GM23338 (cell line): Measurements from ENCODE around the gene HS1BP3. TPM values are rescaled to one million over a fixed set of nuclear protein-coding genes. Genes with fewer than 3 reads are reported as not detected.

Experiments used
- ATAC-seq: fragments of 200-7000 bp; cut with Tn5 transposase; 3 replicates; pipeline ENCODE4 v1.9.1; 2020
- DNase-seq: peaks from one replicate; pipeline ENCODE4 v3.0.0-alpha.2; 2015; ENCODE audit warnings: low spot score
- H2AFZ ChIP-seq: fragments of 200-600 bp; sonication (generic); 2 replicates; pipeline ENCODE4 v1.8.0; 2016; ENCODE audit warnings: antibody characterized with exemption, mild to moderate bottlenecking, moderate library complexity
- H3F3A ChIP-seq: fragments of 200-600 bp; sonication (generic); replicated peaks from 2 replicates; pipeline ENCODE4 v1.8.0; 2017; ENCODE audit warnings: antibody characterized with exemption, mixed run types, low read depth
- H3K27ac ChIP-seq: fragments of 200-600 bp; sonication (generic); 2 replicates; pipeline ENCODE4 v1.6.1; 2016; ENCODE audit warnings: low read depth
- H3K27me3 ChIP-seq: fragments of 200-600 bp; sonication (generic); 2 replicates; pipeline ENCODE4 v1.8.0; 2016; ENCODE audit warnings: mild to moderate bottlenecking, mixed run types, moderate library complexity; ENCODE audit not compliant: insufficient read depth
- H3K36me3 ChIP-seq: fragments of 200-600 bp; sonication (generic); 2 replicates; pipeline ENCODE4 v1.8.0; 2016; ENCODE audit warnings: mild to moderate bottlenecking; ENCODE audit not compliant: insufficient read depth
- H3K4me1 ChIP-seq: fragments of 200-600 bp; sonication (generic); 2 replicates; pipeline ENCODE4 v1.8.0; 2016; ENCODE audit warnings: mild to moderate bottlenecking, moderate library complexity; ENCODE audit not compliant: insufficient read depth
- H3K4me2 ChIP-seq: fragments of 200-600 bp; sonication (generic); 2 replicates; pipeline ENCODE4 v1.7.1; 2017; ENCODE audit warnings: mixed run types
- H3K4me3 ChIP-seq: fragments of 200-600 bp; sonication (generic); 2 replicates; pipeline ENCODE4 v1.6.1; 2016; ENCODE audit warnings: mixed run types
- H3K79me2 ChIP-seq: fragments of 200-600 bp; sonication (generic); replicated peaks from 2 replicates; pipeline ENCODE4 v1.8.0; 2017; ENCODE audit warnings: mild to moderate bottlenecking; ENCODE audit not compliant: insufficient read depth
- H3K9me2 ChIP-seq: fragments of 200-600 bp; sonication (generic); 2 replicates; pipeline ENCODE4 v1.8.0; 2017; ENCODE audit not compliant: insufficient read depth
- H4K20me1 ChIP-seq: fragments of 200-600 bp; sonication (generic); replicated peaks from 2 replicates; pipeline ENCODE4 v1.8.0; 2017; ENCODE audit warnings: mild to moderate bottlenecking; ENCODE audit not compliant: insufficient read depth
- H3K27ac Mint-ChIP-seq: 2 replicates; pipeline ENCODE4 v1.8.0; 2020; ENCODE audit warnings: inconsistent platforms, mild to moderate bottlenecking, moderate library complexity, mixed read lengths
- H3K27me3 Mint-ChIP-seq: 3 replicates; pipeline ENCODE4 v1.8.0; 2022; ENCODE audit warnings: low read depth, mild to moderate bottlenecking, moderate library complexity, mixed read lengths, inconsistent platforms; ENCODE audit not compliant: insufficient read depth, poor library complexity
- H3K36me3 Mint-ChIP-seq: 3 replicates; pipeline ENCODE4 v1.8.0; 2021; ENCODE audit warnings: low read depth, mild to moderate bottlenecking, inconsistent platforms, moderate library complexity, mixed read lengths
- H3K4me1 Mint-ChIP-seq: 3 replicates; pipeline ENCODE4 v1.8.0; 2020; ENCODE audit warnings: mild to moderate bottlenecking, inconsistent platforms, mixed read lengths
- H3K4me3 Mint-ChIP-seq: 3 replicates; pipeline ENCODE4 v1.8.0; 2021; ENCODE audit warnings: moderate library complexity, mild to moderate bottlenecking, inconsistent platforms, mixed read lengths
- H3K9me3 Mint-ChIP-seq: 3 replicates; pipeline ENCODE4 v1.8.0; 2020; ENCODE audit warnings: moderate library complexity, mild to moderate bottlenecking, inconsistent platforms, mixed read lengths
- CREB1 ChIP-seq: fragments of 250-450 bp; sonication (Bioruptor Pico); IDR thresholded peaks from 2 replicates; pipeline ENCODE4 v1.5.0; 2020; ENCODE audit warnings: low read depth, mild to moderate bottlenecking, moderate library complexity
- EZH2 ChIP-seq: fragments of 200-600 bp; sonication (generic); IDR thresholded peaks from one replicate; pipeline ENCODE4 v1.8.0; 2017; ENCODE audit warnings: antibody characterized with exemption, mild to moderate bottlenecking, low read depth; ENCODE audit not compliant: unreplicated experiment
- EZH2phosphoT487 ChIP-seq: fragments of 200-600 bp; sonication (generic); IDR thresholded peaks from one replicate; pipeline ENCODE4 v1.8.1; 2018; ENCODE audit warnings: antibody characterized with exemption; ENCODE audit not compliant: unreplicated experiment
- NANOG ChIP-seq: IDR thresholded peaks from 2 replicates; pipeline ENCODE4 v1.6.1; 2016; ENCODE audit warnings: antibody characterized with exemption, borderline replicate concordance
- STAT1 ChIP-seq: IDR thresholded peaks from one replicate; pipeline ENCODE4 v1.6.1; 2016; ENCODE audit warnings: antibody characterized with exemption; ENCODE audit not compliant: unreplicated experiment
- ZNF462 ChIP-seq: fragments of 250-450 bp; sonication (Bioruptor Pico); IDR thresholded peaks from 2 replicates; pipeline ENCODE4 v1.5.0; 2020; ENCODE audit warnings: mild to moderate bottlenecking, moderate library complexity
- polyA plus RNA-seq: library from polyadenylated mRNA; unstranded; fragments of >200 nt; fragmentation: Nextera tagmentation; extraction: Ambion mirVana; gene quantifications from 2 replicates; pipeline ENCODE4 v1.2.1, GENCODE V29; 2016
- total RNA-seq: library from RNA; depleted of rRNA; stranded (reverse); fragments of >200 nt; shearing (Covaris generic); gene quantifications from 2 replicates; pipeline ENCODE4 v1.2.3, GENCODE V29; 2014
- TF ChIP-seq, protein P1 (sequence below): IDR thresholded peaks from one replicate; pipeline ENCODE4 v1.6.1; 2018; ENCODE audit warnings: antibody characterized with exemption; ENCODE audit not compliant: unreplicated experiment
- TF ChIP-seq, protein P2 (sequence below), 2 experiments: fragments of 200-600 bp in 1 of 2; sonication (generic) in 1 of 2; conservative IDR thresholded peaks; 2 replicates each; pipeline versions ENCODE4 v1.5.1 to v1.6.1; 2016 to 2017; ENCODE audit warnings: antibody characterized with exemption in 2 of 2, low read depth in 2 of 2, mild to moderate bottlenecking in 2 of 2, moderate library complexity in 1 of 2

Gene HS1BP3
- total and polyA plus RNA-seq, 2 experiments from 2014 or later: 7.2 to 15.0 TPM

DNA sequence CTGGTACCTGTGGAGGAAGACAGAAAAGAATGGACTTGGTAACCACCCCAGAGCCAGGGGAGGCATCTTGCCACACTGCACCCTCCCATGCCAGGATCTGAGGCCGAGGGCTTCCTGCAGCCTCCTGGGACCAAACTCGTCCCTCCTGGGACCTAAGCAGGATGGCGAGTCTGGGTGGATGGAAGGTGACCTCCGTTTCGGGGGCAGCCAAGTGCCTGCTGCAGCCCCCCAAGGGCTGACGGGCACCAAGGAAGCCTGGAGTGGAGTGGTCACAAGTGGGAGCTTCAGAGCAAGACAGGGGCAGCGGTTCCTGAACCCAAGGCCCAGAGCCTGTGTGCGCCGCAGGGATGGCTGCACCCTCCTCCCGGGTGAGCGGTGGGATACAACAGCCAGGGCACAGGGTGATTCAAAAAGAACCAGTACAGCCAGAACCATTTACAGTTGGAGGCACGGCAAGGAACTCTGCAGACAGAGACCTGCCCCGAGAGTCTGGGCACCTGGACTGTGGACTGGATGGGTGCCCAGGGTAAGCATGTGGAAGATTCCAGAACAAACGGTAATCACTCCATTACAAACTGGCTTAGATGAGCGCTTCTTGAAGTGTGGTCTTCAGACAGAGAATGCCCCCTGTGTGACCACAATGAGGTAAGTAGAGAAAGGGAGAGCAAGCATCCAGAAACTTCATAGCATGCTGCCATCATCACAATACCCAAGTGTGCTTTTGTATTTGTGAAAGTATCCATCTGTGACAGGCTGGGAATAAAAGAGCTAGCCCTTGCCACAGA, 12.1 kb downstream of the HS1BP3 start:
- Histone ChIP-seq H2AFZ (no peak overlapping the region), H3K27me3 (no peaks in the 10 kb centered on the region), H3K4me2 (no peak overlapping the region), H3K36me3 (no peaks in the 10 kb centered on the region), H3K27ac (no peak overlapping the region), H3K4me1 (peaks cover 6% of the 10 kb centered on the region), H3F3A (no peaks in the 10 kb centered on the region), H3K4me3 (no peak overlapping the region), H3K79me2 (no peaks in the 10 kb centered on the region), H3K9me2 (no peaks in the 10 kb centered on the region), H4K20me1 (no peaks in the 10 kb centered on the region)
- no peak for ATAC-seq
- H3K4me1 Mint-ChIP-seq: peaks cover 13% of the 10 kb centered on the region
- H3K36me3 Mint-ChIP-seq: no peaks in the 10 kb centered on the region; the same call in 2 of the 3 replicates
- no peak for DNase-seq
- peaks cover 2% of the 10 kb centered on the region for H3K27me3 Mint-ChIP-seq
- no peaks in the 10 kb centered on the region for H3K9me3 Mint-ChIP-seq
- no peak overlapping the region for H3K27ac Mint-ChIP-seq
- H3K4me3 Mint-ChIP-seq: no peak overlapping the region
- TF ChIP-seq CREB1 (no peak), EZH2 (no peak)
- TF ChIP-seq, protein P1, sequence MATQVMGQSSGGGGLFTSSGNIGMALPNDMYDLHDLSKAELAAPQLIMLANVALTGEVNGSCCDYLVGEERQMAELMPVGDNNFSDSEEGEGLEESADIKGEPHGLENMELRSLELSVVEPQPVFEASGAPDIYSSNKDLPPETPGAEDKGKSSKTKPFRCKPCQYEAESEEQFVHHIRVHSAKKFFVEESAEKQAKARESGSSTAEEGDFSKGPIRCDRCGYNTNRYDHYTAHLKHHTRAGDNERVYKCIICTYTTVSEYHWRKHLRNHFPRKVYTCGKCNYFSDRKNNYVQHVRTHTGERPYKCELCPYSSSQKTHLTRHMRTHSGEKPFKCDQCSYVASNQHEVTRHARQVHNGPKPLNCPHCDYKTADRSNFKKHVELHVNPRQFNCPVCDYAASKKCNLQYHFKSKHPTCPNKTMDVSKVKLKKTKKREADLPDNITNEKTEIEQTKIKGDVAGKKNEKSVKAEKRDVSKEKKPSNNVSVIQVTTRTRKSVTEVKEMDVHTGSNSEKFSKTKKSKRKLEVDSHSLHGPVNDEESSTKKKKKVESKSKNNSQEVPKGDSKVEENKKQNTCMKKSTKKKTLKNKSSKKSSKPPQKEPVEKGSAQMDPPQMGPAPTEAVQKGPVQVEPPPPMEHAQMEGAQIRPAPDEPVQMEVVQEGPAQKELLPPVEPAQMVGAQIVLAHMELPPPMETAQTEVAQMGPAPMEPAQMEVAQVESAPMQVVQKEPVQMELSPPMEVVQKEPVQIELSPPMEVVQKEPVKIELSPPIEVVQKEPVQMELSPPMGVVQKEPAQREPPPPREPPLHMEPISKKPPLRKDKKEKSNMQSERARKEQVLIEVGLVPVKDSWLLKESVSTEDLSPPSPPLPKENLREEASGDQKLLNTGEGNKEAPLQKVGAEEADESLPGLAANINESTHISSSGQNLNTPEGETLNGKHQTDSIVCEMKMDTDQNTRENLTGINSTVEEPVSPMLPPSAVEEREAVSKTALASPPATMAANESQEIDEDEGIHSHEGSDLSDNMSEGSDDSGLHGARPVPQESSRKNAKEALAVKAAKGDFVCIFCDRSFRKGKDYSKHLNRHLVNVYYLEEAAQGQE: no peak

- Histone ChIP-seq H3K36me3 (no peaks in the 10 kb centered on the region), H3K9me2 (no peaks in the 10 kb centered on the region), H4K20me1 (no peaks in the 10 kb centered on the region), H3K4me1 (peaks cover 6% of the 10 kb centered on the region), H3K27me3 (no peaks in the 10 kb centered on the region), H2AFZ (no peak overlapping the region), H3K4me3 (no peak overlapping the region), H3K4me2 (no peak overlapping the region), H3F3A (no peaks in the 10 kb centered on the region), H3K79me2 (no peaks in the 10 kb centered on the region), H3K27ac (no peak overlapping the region)
- Mint-ChIP-seq H3K4me3 (no peak overlapping the region), H3K4me1 (peaks cover 16% of the 10 kb centered on the region), H3K27ac (no peak overlapping the region), H3K36me3 (no peaks in the 10 kb centered on the region; the same call in 2 of the 3 replicates), H3K9me3 (no peaks in the 10 kb centered on the region), H3K27me3 (peaks cover 2% of the 10 kb centered on the region)
- no peak for DNase-seq
- no peak for ATAC-seq
- no peak for TF ChIP-seq EZH2phosphoT487
- no peak for TF ChIP-seq NANOG
- TF ChIP-seq CREB1: no peak
- no peak for TF ChIP-seq STAT1
- TF ChIP-seq ZNF462 (CRISPR knock-in tag): no peak
- TF ChIP-seq, protein P2, sequence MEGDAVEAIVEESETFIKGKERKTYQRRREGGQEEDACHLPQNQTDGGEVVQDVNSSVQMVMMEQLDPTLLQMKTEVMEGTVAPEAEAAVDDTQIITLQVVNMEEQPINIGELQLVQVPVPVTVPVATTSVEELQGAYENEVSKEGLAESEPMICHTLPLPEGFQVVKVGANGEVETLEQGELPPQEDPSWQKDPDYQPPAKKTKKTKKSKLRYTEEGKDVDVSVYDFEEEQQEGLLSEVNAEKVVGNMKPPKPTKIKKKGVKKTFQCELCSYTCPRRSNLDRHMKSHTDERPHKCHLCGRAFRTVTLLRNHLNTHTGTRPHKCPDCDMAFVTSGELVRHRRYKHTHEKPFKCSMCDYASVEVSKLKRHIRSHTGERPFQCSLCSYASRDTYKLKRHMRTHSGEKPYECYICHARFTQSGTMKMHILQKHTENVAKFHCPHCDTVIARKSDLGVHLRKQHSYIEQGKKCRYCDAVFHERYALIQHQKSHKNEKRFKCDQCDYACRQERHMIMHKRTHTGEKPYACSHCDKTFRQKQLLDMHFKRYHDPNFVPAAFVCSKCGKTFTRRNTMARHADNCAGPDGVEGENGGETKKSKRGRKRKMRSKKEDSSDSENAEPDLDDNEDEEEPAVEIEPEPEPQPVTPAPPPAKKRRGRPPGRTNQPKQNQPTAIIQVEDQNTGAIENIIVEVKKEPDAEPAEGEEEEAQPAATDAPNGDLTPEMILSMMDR (conservative IDR thresholded peaks at IDR 0.05; ENCODE audit: low read depth in 2 of 2): no peak
Measured at GRCh38 chr2:20638014-20638413, 12.9 kb downstream of the HS1BP3 start.
